ENCODE data around the gene CDT1.

The CDT1 gene

GRCh38 chr16:88836791-88837190, 33.2 kb downstream of the CDT1 start:
- 96% methylated on average over 17 of the region's 17 CpGs for WGBS
- Histone ChIP-seq H3K4me1 (ENCODE audit: insufficient read depth, low read length) (no peaks in the 10 kb centered on the region), H3K27ac (ENCODE audit: low read depth, low read length) (no peak overlapping the region), H3K27me3 (ENCODE audit: insufficient read depth, low read length) (no peaks in the 10 kb centered on the region), H3K4me3 (ENCODE audit: low read length) (no peak overlapping the region), H3K9me3 (ENCODE audit: insufficient read depth, low read depth, low read length) (no peaks in the 10 kb centered on the region), H3K36me3 (ENCODE audit: insufficient read depth, low read length) (peaks cover 21% of the 10 kb centered on the region), H3K9ac (ENCODE audit: low read depth, low read length) (no peak overlapping the region)

GRCh38 chr16:88837806-88838205, 34.2 kb downstream of the CDT1 start:
- Histone ChIP-seq H3K4me1 (ENCODE audit: insufficient read depth, low read length) (no peaks in the 10 kb centered on the region), H3K27ac (ENCODE audit: low read depth, low read length) (no peak overlapping the region), H3K27me3 (ENCODE audit: insufficient read depth, low read length) (no peaks in the 10 kb centered on the region), H3K9me3 (ENCODE audit: insufficient read depth, low read depth, low read length) (no peaks in the 10 kb centered on the region), H3K4me3 (ENCODE audit: low read length) (no peak overlapping the region), H3K36me3 (ENCODE audit: insufficient read depth, low read length) (peaks cover 21% of the 10 kb centered on the region), H3K9ac (ENCODE audit: low read depth, low read length) (no peak overlapping the region)
- WGBS = 95% methylated on average over 20 of the region's 20 CpGs

GRCh38 chr16:88838566-88838965, 35.0 kb downstream of the CDT1 start:
- Histone ChIP-seq H3K9ac (ENCODE audit: low read depth, low read length) (no peak overlapping the region), H3K36me3 (ENCODE audit: insufficient read depth, low read length) (peaks cover 21% of the 10 kb centered on the region), H3K27me3 (ENCODE audit: insufficient read depth, low read length) (no peaks in the 10 kb centered on the region), H3K4me3 (ENCODE audit: low read length) (no peak overlapping the region), H3K4me1 (ENCODE audit: insufficient read depth, low read length) (no peaks in the 10 kb centered on the region), H3K9me3 (ENCODE audit: insufficient read depth, low read depth, low read length) (no peaks in the 10 kb centered on the region), H3K27ac (ENCODE audit: low read depth, low read length) (no peak overlapping the region)
- WGBS = 95% methylated on average over 19 of the region's 19 CpGs

- H3K9me3 ChIP-seq (ENCODE audit: insufficient read depth, low read depth, low read length) = no peaks in the 10 kb centered on the region
- H3K36me3 ChIP-seq (ENCODE audit: insufficient read depth, low read length) = peaks cover 21% of the 10 kb centered on the region
- no peaks in the 10 kb centered on the region for H3K4me1 ChIP-seq (ENCODE audit: insufficient read depth, low read length)
- H3K9ac ChIP-seq (ENCODE audit: low read depth, low read length) = no peak overlapping the region
- 95% methylated on average over 39 of the region's 39 CpGs for WGBS
- no peaks in the 10 kb centered on the region for H3K27me3 ChIP-seq (ENCODE audit: insufficient read depth, low read length)
- H3K4me3 ChIP-seq (ENCODE audit: low read length) = no peak overlapping the region
- no peak overlapping the region for H3K27ac ChIP-seq (ENCODE audit: low read depth, low read length)
Observed at GRCh38 chr16:88839026-88839529, 35.5 kb downstream of the CDT1 start.

GRCh38 chr16:88839745-88840599, 36.4 kb downstream of the CDT1 start:
- Histone ChIP-seq H3K36me3 (ENCODE audit: insufficient read depth, low read length) (peaks cover 19% of the 10 kb centered on the region), H3K4me1 (ENCODE audit: insufficient read depth, low read length) (no peaks in the 10 kb centered on the region), H3K4me3 (ENCODE audit: low read length) (no peak overlapping the region), H3K9me3 (ENCODE audit: insufficient read depth, low read depth, low read length) (no peaks in the 10 kb centered on the region), H3K27ac (ENCODE audit: low read depth, low read length) (no peak overlapping the region), H3K9ac (ENCODE audit: low read depth, low read length) (no peak overlapping the region), H3K27me3 (ENCODE audit: insufficient read depth, low read length) (no peaks in the 10 kb centered on the region)
- WGBS = 95% methylated on average over 24 of the region's 24 CpGs

GRCh38 chr16:88840600-88841215, 37.1 kb downstream of the CDT1 start:
- Histone ChIP-seq H3K36me3 (ENCODE audit: insufficient read depth, low read length) (peaks cover 13% of the 10 kb centered on the region), H3K9ac (ENCODE audit: low read depth, low read length) (no peak overlapping the region), H3K27ac (ENCODE audit: low read depth, low read length) (no peak overlapping the region), H3K4me1 (ENCODE audit: insufficient read depth, low read length) (no peaks in the 10 kb centered on the region), H3K4me3 (ENCODE audit: low read length) (no peak overlapping the region), H3K9me3 (ENCODE audit: insufficient read depth, low read depth, low read length) (no peaks in the 10 kb centered on the region), H3K27me3 (ENCODE audit: insufficient read depth, low read length) (no peaks in the 10 kb centered on the region)
- WGBS = 94% methylated on average over 30 of the region's 30 CpGs

- 95% methylated on average over 40 of the region's 40 CpGs for WGBS
- no peak overlapping the region for H3K9ac ChIP-seq (ENCODE audit: low read depth, low read length)
Observed at GRCh38 chr16:88841521-88842307, 38.1 kb downstream of the CDT1 start.

GRCh38 chr16:88842308-88842756, 38.7 kb downstream of the CDT1 start:
- H3K9ac ChIP-seq (ENCODE audit: low read depth, low read length) = no peak overlapping the region
- 91% methylated on average over 15 of the region's 15 CpGs for WGBS
- no peak overlapping the region for H3K27ac ChIP-seq (ENCODE audit: low read depth, low read length)

More at GRCh38 chr16:88841521-88842307, 38.1 kb downstream of the CDT1 start:
- Histone ChIP-seq H3K4me3 (ENCODE audit: low read length) (no peak overlapping the region), H3K27ac (ENCODE audit: low read depth, low read length) (no peak overlapping the region), H3K4me1 (ENCODE audit: insufficient read depth, low read length) (no peaks in the 10 kb centered on the region), H3K27me3 (ENCODE audit: insufficient read depth, low read length) (no peaks in the 10 kb centered on the region), H3K9me3 (ENCODE audit: insufficient read depth, low read depth, low read length) (no peaks in the 10 kb centered on the region), H3K36me3 (ENCODE audit: insufficient read depth, low read length) (peaks cover 13% of the 10 kb centered on the region)

GRCh38 chr16:88842806-88843205, 39.2 kb downstream of the CDT1 start:
- 94% methylated on average over 25 of the region's 25 CpGs for WGBS
- Histone ChIP-seq H3K9ac (ENCODE audit: low read depth, low read length) (no peak overlapping the region), H3K27me3 (ENCODE audit: insufficient read depth, low read length) (no peaks in the 10 kb centered on the region), H3K4me1 (ENCODE audit: insufficient read depth, low read length) (no peaks in the 10 kb centered on the region), H3K27ac (ENCODE audit: low read depth, low read length) (no peak overlapping the region), H3K4me3 (ENCODE audit: low read length) (no peak overlapping the region), H3K36me3 (ENCODE audit: insufficient read depth, low read length) (peaks cover 13% of the 10 kb centered on the region), H3K9me3 (ENCODE audit: insufficient read depth, low read depth, low read length) (no peaks in the 10 kb centered on the region)

More at GRCh38 chr16:88842308-88842756, 38.7 kb downstream of the CDT1 start:
- H3K27me3 ChIP-seq (ENCODE audit: insufficient read depth, low read length) = no peaks in the 10 kb centered on the region
- H3K36me3 ChIP-seq (ENCODE audit: insufficient read depth, low read length) = peaks cover 13% of the 10 kb centered on the region
- H3K4me1 ChIP-seq (ENCODE audit: insufficient read depth, low read length) = no peaks in the 10 kb centered on the region
- H3K4me3 ChIP-seq (ENCODE audit: low read length) = no peak overlapping the region
- no peaks in the 10 kb centered on the region for H3K9me3 ChIP-seq (ENCODE audit: insufficient read depth, low read depth, low read length)

GRCh38 chr16:88843256-88843655, 39.7 kb downstream of the CDT1 start:
- Histone ChIP-seq H3K4me3 (ENCODE audit: low read length) (no peak overlapping the region), H3K9me3 (ENCODE audit: insufficient read depth, low read depth, low read length) (no peaks in the 10 kb centered on the region), H3K4me1 (ENCODE audit: insufficient read depth, low read length) (no peaks in the 10 kb centered on the region), H3K27me3 (ENCODE audit: insufficient read depth, low read length) (no peaks in the 10 kb centered on the region), H3K27ac (ENCODE audit: low read depth, low read length) (no peak overlapping the region), H3K36me3 (ENCODE audit: insufficient read depth, low read length) (peaks cover 13% of the 10 kb centered on the region), H3K9ac (ENCODE audit: low read depth, low read length) (no peak overlapping the region)
- WGBS = 91% methylated on average over 20 of the region's 20 CpGs
